HCT116 (cell line): ENCODE measurements around the gene RALB. TPM values are rescaled to one million over a fixed set of nuclear protein-coding genes. Genes with fewer than 3 reads are reported as not detected.

Source experiments
- ATAC-seq: fragments of 200-7000 bp; cut with Tn5 transposase; 2 replicates; pipeline ENCODE4 v1.9.1; 2020; ENCODE audit warnings: mild to moderate bottlenecking, moderate library complexity
- BruUV-seq: library from RNA; stranded (reverse); fragments of 400-500 nt; replicated peaks from 2 replicates; lab custom pipeline; 2021; lab: Mats Ljungman, UMichigan
- CTCF ChIA-PET: fragments of 300-600 bp; sonication (Branson Sonifier 250); formaldehyde crosslinking; loops from one replicate; lab custom pipeline; 2021; ENCODE audit warnings: antibody characterized with exemption; lab: Charles Lee
- POLR2A ChIA-PET: fragments of 300-600, 350-600 bp; sonication (Branson Sonifier 250); formaldehyde crosslinking; loops from one replicate; lab custom pipeline; 2021; ENCODE audit warnings: antibody characterized with exemption; lab: Charles Lee
- RAD21 ChIA-PET, 2 experiments: fragments of 300-600 bp; sonication (Branson Sonifier 250); formaldehyde crosslinking; loops; one replicate each; lab custom pipeline; 2023; ENCODE audit warnings: low total read pairs in 2 of 2; ENCODE audit not compliant: uncharacterized antibody in 2 of 2, unreplicated experiment in 2 of 2, low non-redundant PET in 1 of 2; lab: Charles Lee
- DNase-seq: peaks from one replicate; pipeline ENCODE4 v3.0.0-alpha.2; 2010; ENCODE audit warnings: low read depth, low spot score
- H2AFZ ChIP-seq: fragments of 200-600 bp; shearing (Covaris generic), sonication (generic); 2 replicates; pipeline ENCODE4 v1.6.1; 2017; ENCODE audit warnings: low read depth, mixed run types, mixed read lengths, antibody characterized with exemption, low read length; ENCODE audit not compliant: poor library complexity, severe bottlenecking
- H3K27ac ChIP-seq: 2 replicates; pipeline ENCODE4 v1.5.1; 2012; ENCODE audit warnings: low read depth, low read length
- H3K27me3 ChIP-seq: fragments of 200-600 bp; sonication (generic); 2 replicates; pipeline ENCODE4 v1.6.1; 2016; ENCODE audit warnings: mixed run types, low read length, mixed read lengths; ENCODE audit not compliant: insufficient read depth
- H3K36me3 ChIP-seq, 2 experiments: fragments of 200-500 bp in 1 of 2; fragments of 200-600 bp in 1 of 2; sonication (Bioruptor generic) in 1 of 2; sonication (generic) in 1 of 2; 2 replicates each; pipeline versions ENCODE4 v1.5.1 to v1.6.1; 2014 to 2016; ENCODE audit warnings: low read length in 2 of 2, inconsistent platforms in 1 of 2, mixed read lengths in 1 of 2, mixed run types in 1 of 2; ENCODE audit not compliant: insufficient read depth in 2 of 2, control insufficient read depth in 1 of 2
- H3K4me1 ChIP-seq, 2 experiments: fragments of 200-600 bp in 1 of 2; sonication (generic) in 1 of 2; 2 replicates each; pipeline versions ENCODE4 v1.5.1 to v1.6.1; 2012 to 2017; ENCODE audit warnings: low read length in 2 of 2, inconsistent platforms in 1 of 2, mild to moderate bottlenecking in 1 of 2, mixed read lengths in 1 of 2, mixed run types in 1 of 2, moderate library complexity in 1 of 2; ENCODE audit not compliant: insufficient read depth in 2 of 2, control insufficient read depth in 1 of 2
- H3K4me2 ChIP-seq: fragments of 200-600 bp; sonication (generic); 2 replicates; pipeline ENCODE4 v1.6.1; 2017; ENCODE audit warnings: mixed run types, low read length, mixed read lengths
- H3K4me3 ChIP-seq, 2 experiments: fragments of 200-600 bp in 1 of 2; sonication (generic) in 1 of 2; replicated peaks in 1 of 2; 2 replicates each; pipeline ENCODE4 v1.5.1; 2011 to 2016; ENCODE audit warnings: low read length in 2 of 2, control low read depth in 1 of 2, low read depth in 1 of 2, mild to moderate bottlenecking in 1 of 2, mixed read lengths in 1 of 2, mixed run types in 1 of 2
- H3K79me2 ChIP-seq: fragments of 200-600 bp; sonication (generic); 2 replicates; pipeline ENCODE4 v1.6.1; 2017; ENCODE audit warnings: mild to moderate bottlenecking, mixed run types, low read length, moderate library complexity, mixed read lengths; ENCODE audit not compliant: insufficient read depth
- H3K9ac ChIP-seq: fragments of 200-600 bp; sonication (generic); 2 replicates; pipeline ENCODE4 v1.6.1; 2016; ENCODE audit warnings: low read length, mixed read lengths
- H3K9me2 ChIP-seq: fragments of 200-600 bp; sonication (generic), shearing (Covaris generic); 2 replicates; pipeline ENCODE4 v1.6.1; 2017; ENCODE audit warnings: mixed run types, mild to moderate bottlenecking, moderate library complexity; ENCODE audit not compliant: insufficient read depth
- H3K9me3 ChIP-seq, 2 experiments: fragments of 200-500 bp in 1 of 2; fragments of 200-600 bp in 1 of 2; sonication (Bioruptor generic) in 1 of 2; sonication (generic) in 1 of 2; 2 replicates each; pipeline ENCODE4 v1.6.1; 2014 to 2017; ENCODE audit warnings: low read length in 2 of 2, mixed read lengths in 2 of 2, inconsistent platforms in 1 of 2, low read depth in 1 of 2, mild to moderate bottlenecking in 1 of 2, mixed run types in 1 of 2, moderate library complexity in 1 of 2; ENCODE audit not compliant: control insufficient read depth in 1 of 2, insufficient read depth in 1 of 2
- H4K20me1 ChIP-seq: fragments of 200-600 bp; sonication (generic), shearing (Covaris generic); 2 replicates; pipeline ENCODE4 v1.6.1; 2017; ENCODE audit warnings: mixed run types, mild to moderate bottlenecking, moderate library complexity; ENCODE audit not compliant: insufficient read depth
- CBX3 ChIP-seq: IDR thresholded peaks from 2 replicates; pipeline ENCODE4 v1.6.1; 2012; ENCODE audit warnings: low read depth
- ELF1 ChIP-seq: IDR thresholded peaks from 2 replicates; pipeline ENCODE4 v1.6.1; 2012; ENCODE audit warnings: low read depth, borderline replicate concordance
- JUND ChIP-seq: IDR thresholded peaks from 2 replicates; pipeline ENCODE4 v1.6.1; 2012
- RAD21 ChIP-seq: IDR thresholded peaks from 2 replicates; pipeline ENCODE4 v1.6.1; 2012; ENCODE audit warnings: low read depth, mild to moderate bottlenecking
- SP1 ChIP-seq: IDR thresholded peaks from 2 replicates; pipeline ENCODE4 v1.6.1; 2012; ENCODE audit warnings: low read depth
- SRF ChIP-seq: IDR thresholded peaks from 2 replicates; pipeline ENCODE4 v1.6.1; 2012; ENCODE audit warnings: low read depth
- TCF7L2 ChIP-seq: IDR thresholded peaks from 2 replicates; pipeline ENCODE4 v1.7.0; 2011; ENCODE audit warnings: borderline replicate concordance, inconsistent platforms; ENCODE audit not compliant: insufficient read depth, insufficient read length; ENCODE audit errors: extremely low read depth
- ZFX ChIP-seq: fragments of 450-650 bp; IDR thresholded peaks from 2 replicates; pipeline ENCODE4 v1.6.1; 2017
- intact Hi-C: fragments of 100-400 bp; cut with micrococcal nuclease; formaldehyde crosslinking; loops from 2 replicates; pipeline ENCODE4 v1.10.0; 2022
- total RNA-seq: library from RNA; stranded (reverse); gene quantifications from one replicate; pipeline ENCODE4 v1.2.1, GENCODE V29; 2021; ENCODE audit not compliant: unreplicated experiment
- TF ChIP-seq, protein P1 (sequence below): IDR thresholded peaks from 2 replicates; pipeline ENCODE4 v1.6.1; 2012; ENCODE audit warnings: low read depth
- TF ChIP-seq, protein P2 (sequence below): IDR thresholded peaks from 2 replicates; pipeline ENCODE4 v1.6.1; 2011; ENCODE audit warnings: mild to moderate bottlenecking, low read length, moderate library complexity; ENCODE audit not compliant: insufficient replicate concordance; ENCODE audit errors: extremely low read depth

The RALB gene
- total RNA-seq, 1 experiment from 2014 or later = 42.8 TPM

DNA sequence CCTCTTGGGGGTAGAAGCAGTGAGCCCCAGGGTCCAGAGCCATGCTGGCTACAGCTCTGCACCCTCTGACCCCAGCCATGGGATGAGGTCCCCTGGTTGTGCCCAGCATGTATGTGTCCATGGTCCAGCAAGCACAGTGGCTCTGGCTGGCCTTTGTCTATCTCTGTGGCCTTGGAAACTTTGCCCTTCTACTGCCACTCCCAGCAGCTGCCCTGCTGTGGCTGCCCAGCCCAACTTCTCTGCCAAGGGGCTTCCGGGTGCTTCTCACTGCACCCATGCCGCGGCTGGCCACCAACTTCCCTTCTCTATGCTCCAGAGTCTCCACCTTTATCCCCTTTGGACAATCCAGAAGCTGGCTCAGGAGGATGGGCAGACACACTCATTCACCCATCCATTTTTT is 48.2 kb upstream of the RALB start:
- CTCF ChIA-PET = no interaction called here
- no peaks in the 10 kb centered on the region for H3K27me3 ChIP-seq
- H3K79me2 ChIP-seq = peaks cover 17% of the 10 kb centered on the region
- BruUV-seq = no TSS peak
- POLR2A ChIA-PET = no interaction called here
- ATAC-seq = no peak
- RAD21 ChIA-PET = no interaction called here
- no peak overlapping the region for H2AFZ ChIP-seq
- TF ChIP-seq, protein P1, sequence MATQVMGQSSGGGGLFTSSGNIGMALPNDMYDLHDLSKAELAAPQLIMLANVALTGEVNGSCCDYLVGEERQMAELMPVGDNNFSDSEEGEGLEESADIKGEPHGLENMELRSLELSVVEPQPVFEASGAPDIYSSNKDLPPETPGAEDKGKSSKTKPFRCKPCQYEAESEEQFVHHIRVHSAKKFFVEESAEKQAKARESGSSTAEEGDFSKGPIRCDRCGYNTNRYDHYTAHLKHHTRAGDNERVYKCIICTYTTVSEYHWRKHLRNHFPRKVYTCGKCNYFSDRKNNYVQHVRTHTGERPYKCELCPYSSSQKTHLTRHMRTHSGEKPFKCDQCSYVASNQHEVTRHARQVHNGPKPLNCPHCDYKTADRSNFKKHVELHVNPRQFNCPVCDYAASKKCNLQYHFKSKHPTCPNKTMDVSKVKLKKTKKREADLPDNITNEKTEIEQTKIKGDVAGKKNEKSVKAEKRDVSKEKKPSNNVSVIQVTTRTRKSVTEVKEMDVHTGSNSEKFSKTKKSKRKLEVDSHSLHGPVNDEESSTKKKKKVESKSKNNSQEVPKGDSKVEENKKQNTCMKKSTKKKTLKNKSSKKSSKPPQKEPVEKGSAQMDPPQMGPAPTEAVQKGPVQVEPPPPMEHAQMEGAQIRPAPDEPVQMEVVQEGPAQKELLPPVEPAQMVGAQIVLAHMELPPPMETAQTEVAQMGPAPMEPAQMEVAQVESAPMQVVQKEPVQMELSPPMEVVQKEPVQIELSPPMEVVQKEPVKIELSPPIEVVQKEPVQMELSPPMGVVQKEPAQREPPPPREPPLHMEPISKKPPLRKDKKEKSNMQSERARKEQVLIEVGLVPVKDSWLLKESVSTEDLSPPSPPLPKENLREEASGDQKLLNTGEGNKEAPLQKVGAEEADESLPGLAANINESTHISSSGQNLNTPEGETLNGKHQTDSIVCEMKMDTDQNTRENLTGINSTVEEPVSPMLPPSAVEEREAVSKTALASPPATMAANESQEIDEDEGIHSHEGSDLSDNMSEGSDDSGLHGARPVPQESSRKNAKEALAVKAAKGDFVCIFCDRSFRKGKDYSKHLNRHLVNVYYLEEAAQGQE = no peak
- TF ChIP-seq RAD21 = no peak
- TF ChIP-seq CBX3 = no peak
- TF ChIP-seq, protein P2, sequence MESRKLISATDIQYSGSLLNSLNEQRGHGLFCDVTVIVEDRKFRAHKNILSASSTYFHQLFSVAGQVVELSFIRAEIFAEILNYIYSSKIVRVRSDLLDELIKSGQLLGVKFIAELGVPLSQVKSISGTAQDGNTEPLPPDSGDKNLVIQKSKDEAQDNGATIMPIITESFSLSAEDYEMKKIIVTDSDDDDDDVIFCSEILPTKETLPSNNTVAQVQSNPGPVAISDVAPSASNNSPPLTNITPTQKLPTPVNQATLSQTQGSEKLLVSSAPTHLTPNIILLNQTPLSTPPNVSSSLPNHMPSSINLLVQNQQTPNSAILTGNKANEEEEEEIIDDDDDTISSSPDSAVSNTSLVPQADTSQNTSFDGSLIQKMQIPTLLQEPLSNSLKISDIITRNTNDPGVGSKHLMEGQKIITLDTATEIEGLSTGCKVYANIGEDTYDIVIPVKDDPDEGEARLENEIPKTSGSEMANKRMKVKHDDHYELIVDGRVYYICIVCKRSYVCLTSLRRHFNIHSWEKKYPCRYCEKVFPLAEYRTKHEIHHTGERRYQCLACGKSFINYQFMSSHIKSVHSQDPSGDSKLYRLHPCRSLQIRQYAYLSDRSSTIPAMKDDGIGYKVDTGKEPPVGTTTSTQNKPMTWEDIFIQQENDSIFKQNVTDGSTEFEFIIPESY = no peak
- TF ChIP-seq ZFX = no peak
- no peak for TF ChIP-seq SP1
- no peak for TF ChIP-seq ELF1
- TF ChIP-seq SRF = no peak
- TF ChIP-seq TCF7L2 = no peak
- no peak for TF ChIP-seq JUND
- H3K27ac ChIP-seq = no peak overlapping the region
- H3K4me3 ChIP-seq = no peak overlapping the region
- no peaks in the 10 kb centered on the region for H3K9me2 ChIP-seq
- H3K36me3 ChIP-seq = no peaks in the 10 kb centered on the region
- H3K9me3 ChIP-seq = no peaks in the 10 kb centered on the region
- H3K4me1 ChIP-seq = peaks cover 0 to 11% of the 10 kb centered on the region in 2 experiments; a peak in 1 of 4 replicates
- H3K9ac ChIP-seq = no peak overlapping the region
- no peak overlapping the region for H3K4me2 ChIP-seq
- no peaks in the 10 kb centered on the region for H4K20me1 ChIP-seq
- intact Hi-C loops = no loop called here
- DNase-seq = no peak
